GM18499 (cell line): ENCODE data around the gene SLC43A1.
A peak's percentile ranks its signal among the peaks of the same experiment; 100 is the strongest.
"Not testable (repeated sequence)": the region's sequence is repeated elsewhere in the genome, so short reads cannot be mapped to it uniquely, and the experiment has no call there.

Experiments used
- ATAC-seq: cut with Tn5 transposase; IDR thresholded peaks from one replicate; pipeline ENCODE4 v1.9.1; 2021; ENCODE audit warnings: moderate number of reproducible peaks; ENCODE audit not compliant: insufficient read depth, unreplicated experiment

Gene SLC43A1

GRCh38 chr11:57515332-57516060, at the start of gene SLC43A1:
Gene SLC43A1 (minus strand): TSS chr11:57515702. CDS start chr11:57514111, 1,591 bp downstream.
- ATAC-seq, result no peak

DNA sequence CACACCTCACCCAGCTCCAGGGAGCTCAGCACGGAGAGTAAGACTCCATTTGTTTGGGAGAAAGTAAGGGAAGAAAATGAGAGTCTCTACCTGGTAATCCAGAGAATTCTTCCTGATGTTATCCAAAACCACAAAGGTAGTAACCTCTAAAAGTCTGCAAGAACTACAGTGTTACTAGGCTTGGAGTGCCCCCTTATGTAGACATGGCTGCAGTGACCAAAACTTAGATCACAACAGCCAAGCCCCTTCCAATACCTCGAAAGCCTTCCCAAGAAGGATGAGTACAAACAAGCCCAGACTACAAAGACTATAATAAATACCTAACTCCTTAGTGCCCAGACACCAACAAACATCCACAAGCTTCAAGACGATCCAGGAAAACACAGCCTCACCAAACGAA, 47.1 kb upstream of the SLC43A1 start:
- ATAC-seq, result no peak

DNA sequence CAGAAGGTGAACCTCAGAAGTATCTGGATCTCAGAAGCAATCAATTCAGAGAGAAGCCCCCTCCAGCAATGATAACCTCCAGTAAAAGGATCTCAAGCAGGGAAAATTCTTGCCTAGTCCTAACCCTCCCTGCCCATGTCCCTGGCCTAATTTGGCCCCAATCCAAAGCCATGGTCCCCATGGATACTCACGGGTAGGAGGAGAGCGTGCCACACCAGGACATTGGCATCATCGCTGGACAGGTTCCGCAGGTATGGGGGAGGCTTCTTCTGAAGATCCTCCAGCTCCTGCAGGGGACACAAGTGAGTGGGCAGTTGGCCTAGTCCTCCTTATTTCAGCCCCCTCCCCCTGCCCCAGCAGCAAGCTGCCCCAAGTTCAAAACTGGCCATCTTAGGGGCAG, 44.6 kb upstream of the SLC43A1 start:
- no peak for ATAC-seq

- ATAC-seq, result no peak
Measured at GRCh38 chr11:57556041-57556440, 40.5 kb upstream of the SLC43A1 start.

DNA sequence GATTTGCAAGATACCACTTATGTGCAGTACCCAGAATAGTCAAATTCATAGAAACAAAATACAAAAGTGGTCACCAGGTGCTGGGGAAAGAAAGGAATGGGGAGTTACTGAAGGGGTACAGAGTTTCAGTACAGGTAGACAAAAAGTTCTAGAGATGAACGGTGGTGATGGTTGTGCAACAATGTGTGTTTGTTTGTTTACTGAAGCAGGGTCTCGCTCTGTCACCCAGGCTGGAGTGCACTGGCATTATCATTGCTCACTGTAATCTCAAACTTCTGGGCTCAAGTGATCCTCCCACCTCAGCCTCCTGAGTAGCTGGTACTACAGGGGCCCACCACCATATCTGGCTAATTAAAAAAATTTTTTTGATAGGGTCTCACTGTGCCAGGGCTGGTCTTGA, 39.9 kb upstream of the SLC43A1 start:
- ATAC-seq, result no peak

DNA sequence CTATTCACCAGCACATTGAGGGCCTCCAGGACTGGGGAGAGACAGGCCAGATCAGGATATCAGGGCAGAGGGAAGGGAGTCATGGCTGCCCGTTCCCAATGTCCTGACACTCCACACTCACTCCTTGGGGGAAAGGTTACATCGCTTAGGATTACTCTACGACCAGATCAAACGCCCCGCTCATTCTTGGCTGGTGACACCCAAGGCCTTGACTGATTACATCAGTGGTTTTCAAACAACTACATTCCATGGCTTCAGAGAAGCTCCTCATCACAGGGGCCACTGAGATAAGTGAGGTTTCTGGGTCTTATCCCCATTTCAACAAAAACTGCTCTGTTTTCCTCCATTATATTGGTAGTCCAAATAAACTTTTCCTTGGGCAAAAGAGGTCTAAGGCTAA, 37.0 kb upstream of the SLC43A1 start:
- no peak for ATAC-seq

DNA sequence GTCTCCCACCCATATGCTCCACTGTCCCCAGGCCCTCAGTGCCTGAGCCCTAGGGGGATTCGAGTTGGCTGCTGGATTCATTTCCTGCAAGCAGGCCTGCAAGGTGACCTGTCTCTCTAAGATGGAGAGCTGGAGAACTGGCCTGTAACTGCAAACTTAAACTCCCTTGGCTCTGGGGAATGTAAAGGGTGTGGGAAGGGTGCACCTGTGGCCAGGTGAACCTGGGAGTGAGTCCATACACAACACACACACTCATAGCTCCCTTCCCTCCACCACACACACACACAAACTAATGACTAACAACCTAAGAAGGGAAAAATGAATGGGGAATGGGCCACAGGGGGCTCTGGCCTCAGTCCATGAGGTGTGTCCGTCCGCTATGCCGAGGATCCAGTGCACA, 36.4 kb upstream of the SLC43A1 start:
- ATAC-seq, result no peak

DNA sequence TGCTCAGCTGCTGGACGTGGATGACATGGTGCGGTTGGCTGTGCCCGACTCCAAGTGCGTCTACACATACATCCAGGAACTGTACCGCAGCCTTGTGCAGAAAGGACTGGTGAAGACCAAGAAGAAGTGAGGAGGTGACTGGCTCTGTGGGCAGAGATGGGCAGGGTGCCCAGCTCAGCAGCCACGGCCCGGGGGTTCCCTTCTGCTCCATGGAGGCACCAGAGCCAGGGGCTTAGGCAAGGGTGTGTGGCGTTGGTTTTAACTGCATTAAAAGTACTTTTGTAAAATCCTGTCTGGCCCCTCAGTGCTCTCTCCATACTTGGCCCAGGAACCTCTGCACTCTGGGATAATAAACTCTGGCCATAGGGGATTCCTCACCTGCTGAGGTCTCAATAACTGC, 34.5 kb upstream of the SLC43A1 start:
- no peak for ATAC-seq

- ATAC-seq, result peak; percentile 77
Measured at GRCh38 chr11:57547854-57548377, 32.4 kb upstream of the SLC43A1 start.

- peak; percentile 50 for ATAC-seq
Measured at GRCh38 chr11:57546869-57547475, 31.5 kb upstream of the SLC43A1 start.

DNA sequence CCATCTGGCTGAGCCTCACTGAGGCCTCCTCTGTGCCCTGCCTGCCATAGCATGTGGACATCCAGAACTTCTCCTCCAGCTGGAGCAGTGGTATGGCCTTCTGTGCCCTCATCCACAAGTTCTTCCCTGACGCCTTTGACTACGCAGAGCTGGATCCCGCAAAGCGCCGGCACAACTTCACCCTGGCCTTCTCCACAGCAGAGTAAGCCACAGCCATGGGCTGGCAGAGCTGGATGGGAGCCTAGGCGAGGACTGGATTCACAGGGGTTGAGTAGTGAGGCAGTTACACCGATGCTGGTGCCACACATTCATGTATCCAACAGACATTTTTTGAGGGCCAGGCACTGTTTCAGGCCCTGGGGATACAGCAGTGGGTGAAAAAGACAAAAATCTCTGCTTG, 30.9 kb upstream of the SLC43A1 start:
- no peak for ATAC-seq

- ATAC-seq, result no peak
Measured at GRCh38 chr11:57545883-57546282, 30.4 kb upstream of the SLC43A1 start.

GRCh38 chr11:57544566-57544965, 29.1 kb upstream of the SLC43A1 start:
- no peak for ATAC-seq

DNA sequence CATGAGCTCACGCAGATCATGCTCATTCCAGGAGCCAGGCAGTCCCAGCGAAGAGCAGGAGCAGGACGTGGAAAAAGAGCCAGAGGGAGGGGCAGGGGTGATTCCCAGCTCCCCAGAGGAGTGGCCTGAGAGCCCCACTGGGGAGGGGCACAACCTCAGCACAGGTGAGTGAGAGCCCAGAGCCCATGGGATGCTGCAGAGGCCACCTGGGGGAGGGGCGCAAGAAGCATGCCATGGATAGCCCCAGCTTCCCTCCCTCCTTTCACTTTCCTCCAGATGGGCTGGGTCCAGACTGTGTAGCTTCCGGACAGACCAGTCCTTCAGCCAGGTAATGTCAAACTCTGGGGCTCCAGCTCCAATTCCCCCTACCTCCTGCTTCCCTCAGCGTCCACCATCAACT, 28.1 kb upstream of the SLC43A1 start:
- ATAC-seq, result no peak

GRCh38 chr11:57542582-57542981, 27.1 kb upstream of the SLC43A1 start:
- ATAC-seq, result no peak

GRCh38 chr11:57541169-57541568, 25.7 kb upstream of the SLC43A1 start:
- no peak for ATAC-seq

DNA sequence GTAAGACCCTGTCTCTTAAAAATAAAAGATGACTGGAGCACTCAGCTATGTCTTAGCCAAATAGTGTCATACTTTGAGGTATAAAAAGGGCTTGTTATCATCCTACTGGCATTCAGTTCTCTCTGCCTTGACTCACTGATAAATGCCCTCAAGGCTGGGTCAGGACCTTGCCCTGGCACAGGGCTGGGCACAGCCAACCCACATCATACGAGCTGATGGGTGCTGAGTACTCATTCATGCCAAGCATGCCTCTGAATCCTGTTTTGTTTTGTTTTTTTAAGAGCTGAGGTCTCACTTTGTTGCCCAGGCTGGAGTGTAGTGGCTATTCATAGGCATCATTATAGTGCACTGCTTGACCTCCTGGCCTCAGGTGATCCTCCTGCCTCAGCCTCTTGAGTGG, 23.8 kb upstream of the SLC43A1 start:
- no peak for ATAC-seq

GRCh38 chr11:57536947-57537619, 21.6 kb upstream of the SLC43A1 start, which contains the start of gene SMTNL1:
Gene SMTNL1 (plus strand): TSS chr11:57537595. CDS start chr11:57542643, 5,048 bp downstream.
- no peak for ATAC-seq

GRCh38 chr11:57534449-57534848, 18.9 kb upstream of the SLC43A1 start:
- not testable (repeated sequence) for ATAC-seq

DNA sequence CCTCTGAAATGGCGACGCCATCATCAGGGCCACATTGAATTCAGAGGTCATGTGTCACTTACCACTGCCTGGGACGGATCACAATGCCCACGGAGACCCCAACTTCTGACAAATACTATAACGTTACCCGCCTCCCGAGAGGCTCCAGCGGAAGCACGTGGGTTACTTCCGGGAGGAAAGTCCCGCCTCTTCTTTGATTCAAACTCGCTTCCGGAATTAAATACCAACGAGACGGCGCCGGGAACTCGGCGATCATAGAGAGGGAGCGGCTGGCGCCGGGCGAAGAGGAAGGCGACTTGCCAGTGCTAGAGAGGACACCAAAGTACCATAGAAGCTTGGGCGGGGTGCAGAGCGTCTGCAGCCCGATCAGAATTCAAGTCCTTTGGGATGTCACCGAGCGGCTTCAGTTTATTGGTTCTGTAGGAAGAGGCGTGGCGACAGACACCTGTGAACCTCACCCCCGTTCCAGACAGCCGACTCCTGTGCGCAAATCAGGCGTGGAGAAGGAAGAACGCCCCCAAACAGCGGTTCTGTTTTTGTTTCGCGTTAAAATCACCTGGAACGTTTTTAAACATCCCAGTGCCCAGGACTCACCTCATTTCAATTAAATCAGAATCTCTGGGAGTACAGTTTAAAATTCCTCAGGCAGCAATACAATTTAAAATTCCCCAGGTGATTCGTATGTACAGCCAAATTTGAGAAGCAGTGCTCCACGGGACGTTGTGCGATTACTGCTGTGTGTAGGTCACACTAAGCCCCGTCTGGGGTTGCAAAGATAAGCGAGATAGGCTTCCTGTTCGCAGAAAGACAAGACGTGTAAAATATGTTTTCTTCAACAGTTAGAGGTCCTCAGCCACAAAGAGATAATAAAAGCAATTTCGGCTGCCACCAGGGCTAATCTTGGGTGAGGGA, 15.3 kb upstream of the SLC43A1 start, which contains the start of gene TIMM10:
Gene TIMM10, minus strand, starts transcription at position 159 of the 912 bp plus-strand sequence. CDS start 565 bp downstream, outside the sequence.
- peak; percentile 97 for ATAC-seq
